ENCODE results near the gene NSUN7. TPM values are rescaled to one million over a fixed set of nuclear protein-coding genes. Genes with fewer than 3 reads are reported as not detected.

The NSUN7 gene
- total RNA-seq, 1 experiment from 2014 or later: 1.1 TPM

DNA sequence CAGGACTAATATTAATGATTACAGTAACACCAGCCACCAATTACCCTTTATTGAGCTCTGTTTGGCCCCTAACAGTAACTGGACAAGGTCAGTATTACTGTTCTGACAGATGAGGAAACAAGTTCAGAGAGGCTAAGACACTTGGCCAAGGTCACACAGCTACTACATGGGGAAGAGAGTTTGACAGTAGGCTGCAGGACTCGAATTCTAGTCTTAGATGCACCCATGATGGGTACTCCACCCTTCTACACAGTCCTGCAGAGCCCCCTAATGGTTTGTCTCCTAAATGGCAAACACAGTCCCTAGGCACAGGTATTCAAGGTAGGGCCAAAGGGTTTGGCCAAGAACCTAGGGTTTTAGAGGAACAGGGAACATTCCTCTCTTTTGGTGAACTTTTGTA, 93.9 kb downstream of the NSUN7 start:
- Histone ChIP-seq H3K9me3 (ENCODE audit: control insufficient read depth, insufficient read depth, low read depth, low read length) (no peaks in the 10 kb centered on the region), H3K36me3 (ENCODE audit: control insufficient read depth, insufficient read depth, low read length) (no peaks in the 10 kb centered on the region), H3K27ac (ENCODE audit: low read length) (no peak overlapping the region), H3K4me1 (ENCODE audit: control insufficient read depth, insufficient read depth, low read length) (no peaks in the 10 kb centered on the region), H3K4me3 (ENCODE audit: low read depth in 2 of 2, low read length in 2 of 2) (no peak overlapping the region), H3K27me3 (ENCODE audit: control insufficient read depth, insufficient read depth, low read length) (no peaks in the 10 kb centered on the region)
- intact Hi-C loops (cut with micrococcal nuclease; ENCODE audit: unreplicated experiment) (no loop called here), in situ Hi-C loops (cut with HindIII; ENCODE audit: low pct_unique_long_range_greater_than_20kb, low sequenced_read_pairs) (no loop called here)
- TF ChIP-seq, protein P1, sequence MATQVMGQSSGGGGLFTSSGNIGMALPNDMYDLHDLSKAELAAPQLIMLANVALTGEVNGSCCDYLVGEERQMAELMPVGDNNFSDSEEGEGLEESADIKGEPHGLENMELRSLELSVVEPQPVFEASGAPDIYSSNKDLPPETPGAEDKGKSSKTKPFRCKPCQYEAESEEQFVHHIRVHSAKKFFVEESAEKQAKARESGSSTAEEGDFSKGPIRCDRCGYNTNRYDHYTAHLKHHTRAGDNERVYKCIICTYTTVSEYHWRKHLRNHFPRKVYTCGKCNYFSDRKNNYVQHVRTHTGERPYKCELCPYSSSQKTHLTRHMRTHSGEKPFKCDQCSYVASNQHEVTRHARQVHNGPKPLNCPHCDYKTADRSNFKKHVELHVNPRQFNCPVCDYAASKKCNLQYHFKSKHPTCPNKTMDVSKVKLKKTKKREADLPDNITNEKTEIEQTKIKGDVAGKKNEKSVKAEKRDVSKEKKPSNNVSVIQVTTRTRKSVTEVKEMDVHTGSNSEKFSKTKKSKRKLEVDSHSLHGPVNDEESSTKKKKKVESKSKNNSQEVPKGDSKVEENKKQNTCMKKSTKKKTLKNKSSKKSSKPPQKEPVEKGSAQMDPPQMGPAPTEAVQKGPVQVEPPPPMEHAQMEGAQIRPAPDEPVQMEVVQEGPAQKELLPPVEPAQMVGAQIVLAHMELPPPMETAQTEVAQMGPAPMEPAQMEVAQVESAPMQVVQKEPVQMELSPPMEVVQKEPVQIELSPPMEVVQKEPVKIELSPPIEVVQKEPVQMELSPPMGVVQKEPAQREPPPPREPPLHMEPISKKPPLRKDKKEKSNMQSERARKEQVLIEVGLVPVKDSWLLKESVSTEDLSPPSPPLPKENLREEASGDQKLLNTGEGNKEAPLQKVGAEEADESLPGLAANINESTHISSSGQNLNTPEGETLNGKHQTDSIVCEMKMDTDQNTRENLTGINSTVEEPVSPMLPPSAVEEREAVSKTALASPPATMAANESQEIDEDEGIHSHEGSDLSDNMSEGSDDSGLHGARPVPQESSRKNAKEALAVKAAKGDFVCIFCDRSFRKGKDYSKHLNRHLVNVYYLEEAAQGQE (IDR thresholded peaks at IDR 0.05; ENCODE audit: insufficient read depth in 1 of 2, low read depth in 2 of 2, low read length in 1 of 2): no peak
- TF ChIP-seq, protein P2, sequence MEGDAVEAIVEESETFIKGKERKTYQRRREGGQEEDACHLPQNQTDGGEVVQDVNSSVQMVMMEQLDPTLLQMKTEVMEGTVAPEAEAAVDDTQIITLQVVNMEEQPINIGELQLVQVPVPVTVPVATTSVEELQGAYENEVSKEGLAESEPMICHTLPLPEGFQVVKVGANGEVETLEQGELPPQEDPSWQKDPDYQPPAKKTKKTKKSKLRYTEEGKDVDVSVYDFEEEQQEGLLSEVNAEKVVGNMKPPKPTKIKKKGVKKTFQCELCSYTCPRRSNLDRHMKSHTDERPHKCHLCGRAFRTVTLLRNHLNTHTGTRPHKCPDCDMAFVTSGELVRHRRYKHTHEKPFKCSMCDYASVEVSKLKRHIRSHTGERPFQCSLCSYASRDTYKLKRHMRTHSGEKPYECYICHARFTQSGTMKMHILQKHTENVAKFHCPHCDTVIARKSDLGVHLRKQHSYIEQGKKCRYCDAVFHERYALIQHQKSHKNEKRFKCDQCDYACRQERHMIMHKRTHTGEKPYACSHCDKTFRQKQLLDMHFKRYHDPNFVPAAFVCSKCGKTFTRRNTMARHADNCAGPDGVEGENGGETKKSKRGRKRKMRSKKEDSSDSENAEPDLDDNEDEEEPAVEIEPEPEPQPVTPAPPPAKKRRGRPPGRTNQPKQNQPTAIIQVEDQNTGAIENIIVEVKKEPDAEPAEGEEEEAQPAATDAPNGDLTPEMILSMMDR (IDR thresholded peaks at IDR 0.05): peak; percentile 34
- ATAC-seq (no peak), DNase-seq (ENCODE audit: low read depth, low spot score) (no peak)
- BruUV-seq (replicated peaks): no TSS peak
- ChIA-PET POLR2A (no interaction called here), CTCF (interaction anchor here (0.5 kb wide), 1 partner anchor 68 kb away, joined by 3 read pairs; no protein-coding TSS in a partner anchor)

DNA sequence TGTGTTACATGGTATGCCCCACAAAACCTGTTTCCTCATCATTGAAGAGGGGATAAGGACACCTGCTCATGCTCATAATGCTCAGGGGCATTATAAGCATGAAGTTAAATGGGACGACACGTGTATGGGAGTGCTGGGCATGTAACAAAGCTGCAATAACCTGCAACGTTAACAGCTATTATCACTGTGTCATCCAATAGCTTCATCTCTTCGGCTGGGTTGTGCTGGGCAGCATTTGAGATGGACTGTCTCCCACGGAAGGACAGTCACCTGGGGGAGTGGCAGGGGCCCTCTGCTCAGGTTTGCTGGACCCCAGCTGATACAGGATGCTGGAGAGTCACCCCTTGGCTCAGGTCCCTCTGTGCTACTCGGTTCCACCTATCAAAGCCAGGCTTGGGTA, 94.5 kb downstream of the NSUN7 start:
- Histone ChIP-seq H3K27me3 (ENCODE audit: control insufficient read depth, insufficient read depth, low read length) (no peaks in the 10 kb centered on the region), H3K9me3 (ENCODE audit: control insufficient read depth, insufficient read depth, low read depth, low read length) (no peaks in the 10 kb centered on the region), H3K4me1 (ENCODE audit: control insufficient read depth, insufficient read depth, low read length) (no peaks in the 10 kb centered on the region), H3K27ac (ENCODE audit: low read length) (no peak overlapping the region), H3K4me3 (ENCODE audit: low read depth in 2 of 2, low read length in 2 of 2) (no peak overlapping the region), H3K36me3 (ENCODE audit: control insufficient read depth, insufficient read depth, low read length) (no peaks in the 10 kb centered on the region)
- in situ Hi-C loops (cut with HindIII; ENCODE audit: low pct_unique_long_range_greater_than_20kb, low sequenced_read_pairs) (no loop called here), intact Hi-C loops (cut with micrococcal nuclease; ENCODE audit: unreplicated experiment) (no loop called here)
- CTCF ChIA-PET: no interaction called here
- POLR2A ChIA-PET: no interaction called here
- TF ChIP-seq POLR2AphosphoS5 (IDR thresholded peaks at IDR 0.05; ENCODE audit: low read depth, low read length): no peak
- TF ChIP-seq, protein P1 (IDR thresholded peaks at IDR 0.05; ENCODE audit: insufficient read depth in 1 of 2, low read depth in 2 of 2, low read length in 1 of 2): no peak
- TF ChIP-seq TCF7L2 (IDR thresholded peaks at IDR 0.05; ENCODE audit: low read depth, low read length): no peak
- no peak for TF ChIP-seq SIN3A (IDR thresholded peaks at IDR 0.05; ENCODE audit: borderline replicate concordance, insufficient read depth, low read depth, low read length)
- TF ChIP-seq, protein P2 (IDR thresholded peaks at IDR 0.05): no peak
- DNase-seq (ENCODE audit: low read depth, low spot score) (no peak), ATAC-seq (no peak)
- no TSS peak for BruUV-seq (replicated peaks)

Data from Panc1 (cell line).